ENCODE measurements around the gene RAB43.
"Not testable (repeated sequence)": the region's sequence is repeated elsewhere in the genome, so short reads cannot be mapped to it uniquely, and the experiment has no call there.

The RAB43 gene

GRCh38 chr3:129121792-129122411, at the start of gene RAB43:
RAB43 (minus strand) TSS chr3:129121804; CDS start chr3:129121489, 315 bp downstream.
- peak; percentile 82 to 83 for DNase-seq

DNA sequence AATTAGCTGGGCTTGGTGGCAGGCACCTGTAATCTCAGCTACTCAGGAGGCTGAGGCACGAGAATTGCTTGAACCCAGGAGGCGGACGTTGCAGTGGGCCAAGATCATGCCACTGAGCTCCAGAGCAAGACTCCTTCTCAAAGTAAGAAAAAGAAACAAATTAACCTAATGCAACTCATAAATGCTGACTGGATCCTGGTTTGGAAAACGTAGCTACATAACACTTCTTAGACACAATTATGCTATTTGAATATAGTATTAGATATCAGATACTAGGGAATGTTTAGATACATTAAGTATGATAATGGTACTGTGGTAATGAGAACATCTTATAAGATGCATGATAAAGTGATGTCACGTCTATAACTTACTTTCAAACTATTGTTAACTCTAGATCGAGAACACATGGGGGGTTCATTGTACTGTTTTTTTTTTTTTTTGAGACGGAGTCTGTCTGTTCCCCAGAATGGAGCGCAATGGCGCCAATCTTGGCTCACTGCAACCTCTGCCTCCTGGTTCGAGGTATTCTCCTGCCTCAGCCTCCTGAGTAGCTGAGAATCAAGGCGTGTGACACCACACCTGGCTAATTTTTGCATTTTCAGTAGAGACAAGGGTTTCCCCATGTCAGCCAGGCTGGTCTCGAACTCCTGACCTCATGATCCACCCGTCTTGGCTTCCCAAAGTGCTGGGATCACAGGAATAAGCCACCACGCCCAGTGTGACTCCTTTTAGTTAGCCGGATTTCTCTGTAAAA, 45.2 kb upstream of the RAB43 start:
- no peak for DNase-seq

DNA sequence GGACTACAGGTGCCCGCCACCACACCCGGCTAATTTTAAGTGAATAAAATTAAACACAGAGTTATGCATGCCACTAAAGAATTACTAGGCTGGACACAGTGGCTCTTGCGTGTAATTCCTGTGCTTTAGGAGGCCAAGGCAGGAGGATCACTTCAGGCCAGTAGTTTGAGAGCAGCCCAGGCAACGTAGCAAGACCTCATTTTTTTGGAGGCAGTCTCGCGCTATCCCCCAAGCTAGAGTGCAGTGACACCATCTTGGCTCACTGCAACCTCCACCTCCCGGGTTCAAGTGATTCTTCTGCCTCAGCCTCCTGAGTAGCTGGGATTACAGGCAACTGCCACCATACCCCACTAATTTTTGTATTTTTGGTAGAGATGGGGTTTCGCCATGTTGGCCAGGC, 44.0 kb upstream of the RAB43 start:
- not testable (repeated sequence) for DNase-seq

GRCh38 chr3:129164500-129164899, 42.9 kb upstream of the RAB43 start:
- no peak for DNase-seq

DNA sequence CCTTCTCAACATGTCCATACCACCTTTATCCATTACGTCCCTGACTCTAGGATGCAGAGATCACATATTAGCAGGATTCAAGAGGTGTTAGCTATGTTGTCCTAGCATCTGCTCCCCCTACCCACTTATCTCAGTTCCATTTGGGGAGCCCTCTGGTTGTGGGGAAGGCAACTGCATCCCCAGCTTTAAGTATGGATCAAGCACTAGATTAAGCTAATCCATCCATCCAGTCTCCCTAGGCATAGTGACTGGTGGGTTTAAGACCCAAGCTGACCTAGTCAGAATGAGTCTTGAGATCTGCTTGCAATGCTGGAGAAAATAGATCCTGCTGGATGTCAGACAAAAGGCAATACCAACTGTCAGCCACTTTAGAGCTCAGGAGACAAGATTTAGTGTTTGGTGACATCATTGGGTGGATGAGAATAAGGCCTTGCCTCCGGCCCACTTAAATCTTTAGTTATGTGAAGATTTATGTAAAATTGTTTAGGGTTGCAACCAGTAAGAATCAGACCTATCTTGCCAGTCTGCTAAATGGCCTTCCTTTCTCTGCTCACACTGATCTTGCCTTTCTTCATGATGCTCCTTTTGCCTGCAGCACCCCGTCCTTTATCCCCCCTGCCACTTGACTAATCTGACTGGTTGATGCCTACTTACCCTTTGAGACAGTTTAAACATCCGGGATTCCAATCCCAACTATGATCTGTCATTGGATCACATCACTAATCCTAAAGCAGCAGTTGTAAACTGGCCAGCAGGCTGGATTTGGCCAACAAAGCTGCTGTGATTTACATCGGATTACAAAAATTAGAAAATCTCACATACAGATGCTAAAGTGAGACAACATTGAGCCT, 41.4 kb upstream of the RAB43 start:
- no peak for DNase-seq

DNA sequence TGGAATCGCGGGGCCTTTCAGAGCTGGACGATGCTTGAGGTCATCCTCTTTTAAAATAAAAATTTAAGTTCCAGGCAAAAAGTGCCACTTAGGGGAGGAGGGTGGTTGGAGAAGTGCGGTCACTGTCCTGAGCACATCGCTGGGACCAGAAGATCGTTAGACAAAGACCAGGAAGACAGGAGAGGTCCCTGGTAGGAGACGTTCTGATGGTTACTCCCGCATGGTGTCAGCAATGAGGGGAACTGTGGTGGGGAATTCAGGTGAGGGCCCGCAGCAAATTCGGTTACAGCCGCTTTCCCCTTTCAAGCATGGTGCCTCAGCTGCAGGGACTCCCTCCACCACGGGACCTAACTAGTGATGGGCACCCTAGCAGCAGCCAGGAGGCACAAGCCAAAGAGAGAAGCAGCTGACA, 40.3 kb upstream of the RAB43 start:
- peak in 1 of 2 experiments; percentile 16 for DNase-seq

GRCh38 chr3:129160891-129161859, 39.6 kb upstream of the RAB43 start, which contains the start of gene ISY1:
ISY1 (minus strand) TSS chr3:129161063; CDS start chr3:129160975, 88 bp downstream.
- peak; percentile 73 to 76 for DNase-seq

- DNase-seq, result no peak
Observed at GRCh38 chr3:129144786-129145185, 23.2 kb upstream of the RAB43 start.

DNA sequence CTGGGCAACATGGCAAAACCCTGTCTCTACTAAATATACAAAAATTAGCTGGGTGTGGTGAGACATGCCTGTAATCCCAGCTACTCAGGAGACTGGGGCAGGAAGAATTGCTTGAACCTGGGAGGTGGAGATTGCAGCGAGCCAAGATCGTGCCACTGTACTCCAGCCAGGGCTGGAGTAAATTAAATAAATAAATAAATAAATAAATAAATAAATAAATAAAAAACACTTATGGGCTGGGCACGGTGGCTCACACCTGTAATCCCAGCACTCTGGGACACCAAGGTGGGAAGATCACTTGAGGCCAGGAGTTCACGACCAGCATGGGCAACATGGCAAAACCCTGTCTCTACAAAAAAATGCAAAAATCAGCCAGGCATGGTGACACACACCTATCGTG, 19.4 kb upstream of the RAB43 start:
- DNase-seq, result not testable (repeated sequence)

DNA sequence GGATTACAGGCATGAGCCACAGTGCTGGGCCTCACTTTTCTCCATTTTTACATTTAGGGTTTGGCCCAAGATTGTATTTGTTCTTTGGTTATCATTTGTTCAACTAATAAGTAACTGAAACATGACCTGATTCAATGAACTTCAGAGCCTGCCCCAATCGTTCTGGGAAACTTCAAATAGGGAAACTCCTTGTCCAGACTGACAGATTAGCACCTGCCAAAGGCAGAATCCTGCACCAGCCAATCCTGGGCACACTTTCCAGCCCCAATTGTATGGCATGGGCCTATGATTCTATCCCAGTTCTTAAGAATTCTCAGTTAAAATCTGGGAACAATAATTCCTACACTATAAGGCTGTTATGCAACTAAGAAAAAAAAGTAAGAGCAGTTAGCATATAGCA, 18.3 kb upstream of the RAB43 start:
- DNase-seq, result no peak

DNA sequence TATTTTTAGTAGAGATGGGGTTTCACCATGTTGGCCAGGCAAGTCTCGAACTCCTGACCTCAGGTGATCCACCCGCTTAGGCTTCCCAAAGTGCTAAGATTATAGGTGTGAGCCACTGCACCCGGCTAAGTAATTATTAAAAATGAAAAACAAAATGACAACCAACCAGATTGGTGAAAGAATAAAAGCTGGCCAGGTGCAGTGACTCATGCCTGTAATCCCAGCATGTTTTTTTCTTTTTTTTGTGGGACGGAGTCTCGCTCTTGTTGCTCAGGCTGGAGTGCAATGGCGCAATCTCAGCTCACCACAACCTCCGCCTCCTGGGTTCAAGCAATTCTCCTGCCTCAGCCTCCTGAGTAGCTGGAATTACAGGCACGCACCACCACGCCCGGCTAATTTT, 14.7 kb upstream of the RAB43 start:
- DNase-seq, result not testable (repeated sequence)

DNA sequence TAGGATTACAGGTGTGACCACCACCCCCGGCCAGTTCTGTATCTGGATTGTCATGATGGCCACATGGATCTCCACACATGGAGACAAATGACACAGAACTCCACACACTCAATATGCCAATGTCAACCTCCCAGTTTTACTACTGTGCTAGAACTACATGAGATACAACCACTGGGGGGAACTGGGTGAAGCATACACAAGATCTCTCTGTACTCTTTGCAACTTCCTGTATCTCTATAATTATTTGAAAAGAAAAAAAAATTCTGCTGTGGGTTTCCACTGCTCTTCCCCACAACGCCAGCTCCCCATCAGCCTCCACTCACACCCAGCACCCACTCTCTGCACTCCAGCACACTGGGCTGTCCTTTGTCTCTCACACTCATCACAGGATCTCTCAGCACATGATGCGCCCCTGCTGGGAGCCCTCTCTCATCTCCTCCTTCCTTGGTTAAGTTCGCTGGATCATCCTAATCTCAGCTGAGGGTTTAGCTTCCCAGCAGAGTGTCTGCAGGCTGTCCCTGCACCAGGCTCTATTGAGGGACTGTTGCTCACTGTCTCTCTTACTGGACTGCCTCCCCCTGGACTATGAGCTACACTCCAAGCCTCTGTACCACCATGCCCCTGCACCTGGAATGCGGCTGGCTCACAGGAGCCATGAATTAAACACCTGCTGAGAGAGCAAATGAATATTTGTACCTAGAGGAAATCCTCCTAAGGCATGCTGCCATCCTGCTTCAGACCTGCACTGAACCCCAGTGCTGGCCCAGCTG, 10.7 kb upstream of the RAB43 start:
- DNase-seq, result no peak

- no peak for DNase-seq
Observed at GRCh38 chr3:129131465-129132088, 10.0 kb upstream of the RAB43 start.

DNA sequence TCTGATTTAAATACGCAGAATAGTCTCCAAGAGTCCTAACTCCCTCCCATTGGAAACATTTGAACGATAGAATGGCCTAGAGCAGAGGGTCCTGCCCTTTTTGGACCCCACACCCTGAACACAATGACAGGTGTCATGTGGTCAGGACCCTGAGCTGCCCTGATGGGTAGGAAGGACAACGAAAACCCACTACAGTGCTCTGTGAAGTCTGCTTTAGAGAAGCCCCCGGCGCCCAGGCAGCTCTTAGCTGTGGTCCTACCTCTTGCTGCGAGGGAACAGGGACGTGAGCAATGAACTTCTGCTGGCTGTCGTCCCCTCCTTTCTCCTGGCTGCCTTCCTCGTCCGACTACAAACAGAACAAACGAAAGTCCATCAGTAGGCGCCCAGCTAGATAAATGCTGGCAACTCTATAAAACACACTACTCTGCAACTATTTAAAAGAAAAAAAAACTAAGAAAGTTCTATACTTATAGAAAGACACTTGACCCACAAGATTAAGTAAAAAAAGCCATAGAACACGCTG, 8.7 kb upstream of the RAB43 start:
- DNase-seq, result no peak

GRCh38 chr3:129128357-129129155, 7.0 kb upstream of the RAB43 start:
- DNase-seq, result no peak

DNA sequence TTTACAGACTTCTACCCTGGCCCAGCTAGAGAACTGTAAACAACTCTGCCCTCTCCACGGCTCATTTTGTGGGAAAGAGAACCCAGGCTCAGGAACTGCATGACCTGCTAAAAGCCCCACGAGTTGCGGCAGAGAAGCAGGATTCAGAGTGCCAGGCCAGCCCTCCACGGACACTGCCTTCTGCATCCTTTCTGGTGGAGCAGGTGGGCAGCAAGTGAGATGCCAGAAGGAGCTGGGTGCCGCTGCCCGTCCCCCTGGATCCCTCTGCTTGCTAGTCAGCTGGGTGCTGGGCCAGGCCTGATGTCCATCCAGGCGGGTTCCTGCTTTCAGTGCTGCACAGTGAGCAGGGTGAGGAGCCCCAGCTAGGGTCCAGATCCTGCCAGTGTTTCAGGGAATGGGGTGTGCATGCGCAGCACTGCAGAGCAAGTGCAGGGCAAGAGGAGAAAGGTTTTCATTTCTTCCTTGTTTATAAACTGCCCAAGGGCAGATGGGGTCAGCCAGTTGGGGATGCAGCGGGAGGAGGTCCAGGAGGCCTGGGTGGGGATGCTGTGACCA, 5.2 kb upstream of the RAB43 start:
- no peak for DNase-seq

- DNase-seq, result no peak
Observed at GRCh38 chr3:129123314-129124060, 1.9 kb upstream of the RAB43 start.

GRCh38 chr3:129122412-129123011, 908 bp upstream of the RAB43 start:
- no peak for DNase-seq

All from activated CD4-positive, alpha-beta T cell treated with anti-CD3 and anti-CD28 coated beads, Interleukin-2, amount 50 U/mL, for 4 hours (primary cell).